HG02885 (cell line): ENCODE measurements around the gene ALPL.

Source experiments
- ATAC-seq: cut with Tn5 transposase; IDR thresholded peaks from one replicate; pipeline ENCODE4 v1.9.1; 2021; ENCODE audit warnings: mild to moderate bottlenecking; ENCODE audit not compliant: unreplicated experiment, poor library complexity

Gene ALPL

GRCh38 chr1:21596174-21596573 is 87.0 kb downstream of the ALPL start:
- ATAC-seq = no peak

- ATAC-seq = no peak
These were observed 87.4 kb downstream of the ALPL start for GRCh38 chr1:21596628-21597027.

GRCh38 chr1:21597753-21598152 is 88.5 kb downstream of the ALPL start:
- no peak for ATAC-seq

GRCh38 chr1:21598417-21598816 is 89.2 kb downstream of the ALPL start:
- ATAC-seq = no peak

- ATAC-seq = no peak
These were observed 89.7 kb downstream of the ALPL start for GRCh38 chr1:21598904-21599303.

GRCh38 chr1:21599402-21599801 is 90.2 kb downstream of the ALPL start:
- no peak for ATAC-seq

GRCh38 chr1:21601278-21602048 is 92.2 kb downstream of the ALPL start:
- no peak for ATAC-seq

GRCh38 chr1:21603177-21604138 is 94.2 kb downstream of the ALPL start:
- no peak for ATAC-seq

GRCh38 chr1:21604208-21604957 is 95.2 kb downstream of the ALPL start:
- no peak for ATAC-seq

GRCh38 chr1:21605012-21605715 is 95.9 kb downstream of the ALPL start:
- no peak for ATAC-seq

GRCh38 chr1:21605964-21606705 is 96.9 kb downstream of the ALPL start:
- no peak for ATAC-seq

GRCh38 chr1:21607549-21608529 is 98.6 kb downstream of the ALPL start:
- ATAC-seq = peak; percentile 81

- no peak for ATAC-seq
These were observed 99.6 kb downstream of the ALPL start for GRCh38 chr1:21608798-21609197.

GRCh38 chr1:21610027-21610426 is 100.8 kb downstream of the ALPL start:
- no peak for ATAC-seq

- ATAC-seq = no peak
These were observed 102.0 kb downstream of the ALPL start for GRCh38 chr1:21610989-21611785.

GRCh38 chr1:21612057-21612456 is 102.8 kb downstream of the ALPL start:
- no peak for ATAC-seq

GRCh38 chr1:21613072-21613867 is 104.0 kb downstream of the ALPL start:
- no peak for ATAC-seq
